Nephron (organoid): Measurements from ENCODE around the gene ARHGEF33.
A peak's percentile ranks its signal among the peaks of the same experiment; 100 is the strongest.

Experiments
- H3K27ac Mint-ChIP-seq, 3 experiments: 2 replicates each; pipeline ENCODE4 v1.8.0; 2020; ENCODE audit warnings: mixed read lengths in 3 of 3, mild to moderate bottlenecking in 2 of 3, moderate library complexity in 1 of 3
- H3K27me3 Mint-ChIP-seq: 2 replicates; pipeline ENCODE4 v1.8.0; 2021; ENCODE audit warnings: low read depth, mild to moderate bottlenecking, moderate library complexity, mixed read lengths
- H3K36me3 Mint-ChIP-seq: 2 replicates; pipeline ENCODE4 v1.8.0; 2020; ENCODE audit warnings: low read depth, mixed read lengths
- H3K4me1 Mint-ChIP-seq: 2 replicates; pipeline ENCODE4 v1.8.0; 2020; ENCODE audit warnings: mixed read lengths
- H3K4me3 Mint-ChIP-seq, 3 experiments: 2 replicates each; pipeline ENCODE4 v1.8.0; 2020; ENCODE audit warnings: mild to moderate bottlenecking in 3 of 3, mixed read lengths in 3 of 3, moderate library complexity in 2 of 3
- H3K9me3 Mint-ChIP-seq: 2 replicates; pipeline ENCODE4 v1.8.0; 2020; ENCODE audit warnings: mixed read lengths
- CTCF ChIP-seq, 3 experiments: fragments of 200-600 bp; sonication (generic); IDR thresholded peaks; one replicate each; pipeline ENCODE4 v1.5.0; 2021; ENCODE audit warnings: antibody characterized with exemption in 3 of 3; ENCODE audit not compliant: unreplicated experiment in 3 of 3

Gene ARHGEF33

GRCh38 chr2:38866773-38867443 is 22.8 kb upstream of the ARHGEF33 start:
- no peak overlapping the region for H3K27ac Mint-ChIP-seq
- peaks cover 58% of the 10 kb centered on the region for H3K36me3 Mint-ChIP-seq
- H3K9me3 Mint-ChIP-seq, result peaks cover 19% of the 10 kb centered on the region
- no peaks in the 10 kb centered on the region for H3K27me3 Mint-ChIP-seq
- no peaks in the 10 kb centered on the region for H3K4me1 Mint-ChIP-seq
- H3K4me3 Mint-ChIP-seq, result no peak overlapping the region
- TF ChIP-seq CTCF (IDR thresholded peaks at IDR 0.05; ENCODE audit: unreplicated experiment in 3 of 3), result no peak

- H3K27ac Mint-ChIP-seq, result no peak overlapping the region
- H3K4me1 Mint-ChIP-seq, result peaks cover 19% of the 10 kb centered on the region
- H3K9me3 Mint-ChIP-seq, result peaks cover 30% of the 10 kb centered on the region
- H3K36me3 Mint-ChIP-seq, result peaks cover 55% of the 10 kb centered on the region
- H3K27me3 Mint-ChIP-seq, result no peaks in the 10 kb centered on the region
- TF ChIP-seq CTCF (IDR thresholded peaks at IDR 0.05; ENCODE audit: unreplicated experiment in 3 of 3), result no peak
- H3K4me3 Mint-ChIP-seq, result peak overlapping the region; percentile 40 to 74 (median 60)
Observed at GRCh38 chr2:38871432-38871831, 18.2 kb upstream of the ARHGEF33 start.

GRCh38 chr2:38873763-38874162 is 15.9 kb upstream of the ARHGEF33 start:
- H3K9me3 Mint-ChIP-seq, result peaks cover 30% of the 10 kb centered on the region
- H3K36me3 Mint-ChIP-seq, result peaks cover 41% of the 10 kb centered on the region
- peak overlapping the region in 2 of 3 experiments; percentile 72 to 80 for H3K4me3 Mint-ChIP-seq
- no peak overlapping the region for H3K27ac Mint-ChIP-seq
- TF ChIP-seq CTCF (IDR thresholded peaks at IDR 0.05; ENCODE audit: unreplicated experiment in 3 of 3), result no peak
- peaks cover 23% of the 10 kb centered on the region for H3K4me1 Mint-ChIP-seq
- no peaks in the 10 kb centered on the region for H3K27me3 Mint-ChIP-seq

- H3K4me1 Mint-ChIP-seq, result peaks cover 23% of the 10 kb centered on the region
- peaks cover 18% of the 10 kb centered on the region for H3K9me3 Mint-ChIP-seq
- peak overlapping the region; percentile 96 to 98 (median 96) for H3K4me3 Mint-ChIP-seq
- peaks cover 28% of the 10 kb centered on the region for H3K36me3 Mint-ChIP-seq
- no peaks in the 10 kb centered on the region for H3K27me3 Mint-ChIP-seq
- no peak for TF ChIP-seq CTCF (IDR thresholded peaks at IDR 0.05; ENCODE audit: unreplicated experiment in 3 of 3)
- peak overlapping the region; percentile 81 to 85 (median 84) for H3K27ac Mint-ChIP-seq
Observed at GRCh38 chr2:38875227-38875575, 14.5 kb upstream of the ARHGEF33 start.

GRCh38 chr2:38875576-38876367 is 13.9 kb upstream of the ARHGEF33 start, which contains the start of the genes DHX57 and MORN2:
Gene DHX57, minus strand, starts transcription at chr2:38875934. Its CDS starts 7,529 bp downstream, at chr2:38868405.
Gene MORN2, plus strand, starts transcription at chr2:38875976.
- Mint-ChIP-seq H3K4me3 (peak within 1 kb of the TSS; percentile 96 to 98 (median 96)), H3K27ac (peak within 1 kb of the TSS; percentile 81 to 85 (median 84)), H3K4me1 (peaks cover 23% of the 10 kb centered on the region), H3K9me3 (peaks cover 16% of the 10 kb centered on the region), H3K27me3 (no peaks in the 10 kb centered on the region), H3K36me3 (peaks cover 25% of the 10 kb centered on the region)
- no peak for TF ChIP-seq CTCF (IDR thresholded peaks at IDR 0.05; ENCODE audit: unreplicated experiment in 3 of 3)
